HG03159 (cell line): ENCODE measurements around the gene NUCB2.
A peak's percentile ranks its signal among the peaks of the same experiment; 100 is the strongest.

ENCODE experiments used
- ATAC-seq: cut with Tn5 transposase; IDR thresholded peaks from one replicate; pipeline ENCODE4 v1.9.1; 2021; ENCODE audit warnings: mild to moderate bottlenecking, moderate library complexity; ENCODE audit not compliant: unreplicated experiment

NUCB2 gene

GRCh38 chr11:17331669-17332068 is 55.1 kb downstream of the NUCB2 start:
- no peak for ATAC-seq

- no peak for ATAC-seq
Observed at GRCh38 chr11:17333799-17334586, 57.5 kb downstream of the NUCB2 start.

GRCh38 chr11:17343257-17343656 is 66.7 kb downstream of the NUCB2 start:
- ATAC-seq = no peak

GRCh38 chr11:17343907-17344306 is 67.4 kb downstream of the NUCB2 start:
- no peak for ATAC-seq

- no peak for ATAC-seq
Observed at GRCh38 chr11:17347676-17348075, 71.1 kb downstream of the NUCB2 start.

GRCh38 chr11:17350455-17351171 is 74.1 kb downstream of the NUCB2 start:
- no peak for ATAC-seq

GRCh38 chr11:17351172-17351509 is 74.6 kb downstream of the NUCB2 start:
- ATAC-seq = no peak

- ATAC-seq = no peak
Observed at GRCh38 chr11:17351510-17352176, 75.1 kb downstream of the NUCB2 start, which contains the start of gene NCR3LG1. TSS of gene NCR3LG1 (plus strand) at chr11:17351800. CDS start at chr11:17351970, 170 bp downstream.

- ATAC-seq = peak; percentile 44
Observed at GRCh38 chr11:17352950-17353820, 76.6 kb downstream of the NUCB2 start.

GRCh38 chr11:17353821-17354600 is 77.5 kb downstream of the NUCB2 start:
- no peak for ATAC-seq

GRCh38 chr11:17354601-17354991 is 78.1 kb downstream of the NUCB2 start:
- ATAC-seq = peak; percentile 51

GRCh38 chr11:17366495-17366894 is 90.0 kb downstream of the NUCB2 start:
- ATAC-seq = no peak

- ATAC-seq = no peak
Observed at GRCh38 chr11:17368551-17368950, 92.0 kb downstream of the NUCB2 start.

GRCh38 chr11:17369094-17369493 is 92.6 kb downstream of the NUCB2 start:
- ATAC-seq = no peak

GRCh38 chr11:17369684-17370243 is 93.2 kb downstream of the NUCB2 start:
- no peak for ATAC-seq

- no peak for ATAC-seq
Observed at GRCh38 chr11:17371614-17372013, 95.1 kb downstream of the NUCB2 start.

GRCh38 chr11:17375547-17375946 is 99.0 kb downstream of the NUCB2 start:
- no peak for ATAC-seq

GRCh38 chr11:17376493-17376892 is 100.0 kb downstream of the NUCB2 start:
- ATAC-seq = no peak

GRCh38 chr11:17378655-17379054 is 102.1 kb downstream of the NUCB2 start:
- ATAC-seq = no peak
